GM21390 (cell line): Measurements from ENCODE around the gene UTP11.

Experiments
- ATAC-seq: cut with Tn5 transposase; IDR thresholded peaks from one replicate; pipeline ENCODE4 v1.9.1; 2021; ENCODE audit not compliant: unreplicated experiment

The UTP11 gene

DNA sequence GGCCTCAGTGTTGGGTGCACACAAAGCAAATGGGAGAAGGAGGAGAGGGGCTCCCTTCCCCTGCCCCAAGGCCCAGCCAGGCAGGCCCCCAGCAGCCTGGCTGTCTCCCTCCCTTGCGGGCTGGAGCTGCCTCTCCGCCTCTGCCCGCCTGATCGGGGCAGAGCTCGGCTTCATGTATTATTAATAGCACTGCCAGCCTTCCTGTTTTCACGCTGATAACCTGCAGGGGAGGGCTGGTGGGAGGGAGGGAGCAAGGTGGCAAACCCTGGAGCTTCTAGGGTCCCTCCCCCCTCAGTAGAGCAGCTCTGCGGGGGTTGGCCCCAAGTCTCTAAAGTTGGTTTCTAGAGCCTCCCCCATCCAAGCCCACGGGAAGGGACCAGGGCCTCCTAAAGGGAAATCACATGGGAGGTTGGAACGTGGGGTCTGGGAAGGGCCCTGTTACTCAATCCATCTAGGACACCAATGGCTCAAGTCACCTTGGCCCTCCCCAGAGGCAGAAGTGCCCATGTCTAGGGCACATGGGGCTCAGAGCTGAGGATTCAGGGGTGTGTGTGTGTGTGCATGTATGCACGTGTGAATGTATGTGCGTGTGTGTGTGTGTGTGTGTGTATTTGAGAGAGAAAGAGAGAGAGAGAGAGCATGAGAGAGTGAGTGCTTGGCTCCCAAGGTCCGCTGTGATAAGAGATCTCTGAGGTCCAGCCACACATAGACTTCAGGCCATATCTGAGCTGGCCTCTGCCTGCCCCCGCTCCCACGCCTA lies 55.9 kb downstream of the UTP11 start:
- ATAC-seq, result no peak

DNA sequence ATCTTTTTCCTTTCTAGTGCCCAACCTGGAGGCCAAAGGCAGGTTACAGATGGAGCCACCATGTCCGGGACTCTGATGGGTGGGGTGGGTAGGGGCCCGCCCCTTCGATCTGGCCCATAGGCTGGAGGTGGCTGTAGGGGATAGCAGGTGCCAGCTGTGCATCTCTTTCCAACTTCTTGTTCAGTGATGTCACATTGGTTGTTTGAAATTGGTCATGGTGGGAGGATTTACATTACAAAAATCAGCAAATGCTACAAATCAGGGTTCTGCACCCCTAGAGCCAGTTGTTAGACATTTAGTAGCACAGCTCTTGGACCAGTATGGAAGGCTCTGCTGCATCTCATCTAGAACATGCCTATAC lies 56.4 kb downstream of the UTP11 start:
- ATAC-seq, result no peak

GRCh38 chr1:38071312-38072256 lies 59.0 kb downstream of the UTP11 start:
- ATAC-seq, result no peak

DNA sequence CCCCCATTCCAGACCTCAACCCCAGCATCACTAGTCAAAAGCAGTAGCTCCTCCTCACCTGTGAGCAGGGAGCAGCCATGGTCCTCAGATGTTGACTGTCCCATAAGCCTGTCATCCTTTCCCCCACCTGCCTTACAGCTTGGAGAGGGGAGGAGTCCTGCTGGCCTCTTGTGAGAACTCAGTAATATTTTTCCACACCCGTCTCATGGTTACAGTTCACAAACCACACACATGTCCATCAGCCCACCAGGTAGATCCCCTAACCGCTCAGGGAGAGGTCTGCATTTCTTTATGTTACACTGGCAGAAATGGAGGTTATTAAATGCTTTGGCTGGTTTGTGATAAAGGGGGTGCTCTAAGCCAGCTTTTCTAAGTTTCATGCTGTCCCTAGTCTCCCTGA lies 60.3 kb downstream of the UTP11 start:
- no peak for ATAC-seq

DNA sequence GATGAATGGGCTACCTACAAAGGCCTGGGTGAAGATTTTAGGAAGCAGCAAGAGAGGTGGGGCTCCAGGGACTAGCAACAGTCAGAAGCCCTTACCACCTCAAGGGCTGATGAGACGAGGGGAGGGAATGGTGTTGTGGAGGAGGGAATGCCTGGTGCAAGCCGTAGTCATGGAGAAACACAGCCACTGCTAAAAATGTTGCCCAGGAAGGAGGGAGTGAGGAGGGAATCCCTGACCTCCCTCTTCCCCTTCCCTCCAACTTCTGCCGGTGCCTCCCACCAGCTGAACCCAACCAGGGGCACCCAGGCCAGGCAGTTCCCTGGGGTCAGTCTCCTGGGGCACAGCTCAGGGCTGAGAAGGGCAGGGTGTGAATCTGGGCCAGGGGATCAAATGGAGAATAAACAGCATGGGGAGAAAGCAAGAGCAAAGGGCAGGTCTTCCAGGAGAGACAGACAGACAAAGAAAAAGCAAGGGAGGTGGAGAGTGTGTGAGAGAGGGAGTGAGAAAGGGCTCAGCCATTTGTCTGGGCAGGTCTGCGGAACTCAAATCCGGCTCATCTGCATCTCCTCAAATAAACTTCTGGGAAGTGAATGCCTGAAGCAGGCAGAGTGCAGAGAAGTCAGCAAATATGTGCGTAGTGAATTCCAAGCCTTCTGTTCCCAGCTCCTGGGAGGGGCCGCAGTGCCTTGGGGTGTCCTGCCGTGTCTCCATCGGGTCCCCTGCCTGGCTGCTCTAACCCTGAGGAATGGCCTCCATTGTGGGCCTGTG lies 61.2 kb downstream of the UTP11 start:
- no peak for ATAC-seq

DNA sequence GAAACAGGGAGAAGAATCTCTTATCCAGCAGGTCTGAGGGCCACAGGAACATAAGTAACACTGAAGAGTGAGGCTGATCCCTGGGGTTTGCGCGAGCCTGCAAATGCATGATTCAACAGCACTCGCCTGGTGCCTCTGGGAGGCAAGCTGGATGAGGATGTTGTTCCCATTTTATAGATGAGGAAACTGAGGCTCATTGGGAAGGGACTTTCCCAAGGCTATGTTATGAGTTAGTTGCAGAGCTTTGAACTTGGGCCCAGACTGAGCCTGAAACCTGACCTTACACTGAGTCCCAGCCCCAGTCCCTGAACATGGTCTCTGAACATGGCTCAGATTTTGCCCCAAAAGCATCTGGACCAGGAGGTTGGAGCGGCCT lies 61.8 kb downstream of the UTP11 start:
- ATAC-seq, result no peak
